Measurements from ENCODE around the gene FAM193B. TPM values are rescaled to one million over a fixed set of nuclear protein-coding genes. Genes with fewer than 3 reads are reported as not detected.

The FAM193B gene
- total RNA-seq, 1 experiment from 2014 or later, result 33.8 TPM

DNA sequence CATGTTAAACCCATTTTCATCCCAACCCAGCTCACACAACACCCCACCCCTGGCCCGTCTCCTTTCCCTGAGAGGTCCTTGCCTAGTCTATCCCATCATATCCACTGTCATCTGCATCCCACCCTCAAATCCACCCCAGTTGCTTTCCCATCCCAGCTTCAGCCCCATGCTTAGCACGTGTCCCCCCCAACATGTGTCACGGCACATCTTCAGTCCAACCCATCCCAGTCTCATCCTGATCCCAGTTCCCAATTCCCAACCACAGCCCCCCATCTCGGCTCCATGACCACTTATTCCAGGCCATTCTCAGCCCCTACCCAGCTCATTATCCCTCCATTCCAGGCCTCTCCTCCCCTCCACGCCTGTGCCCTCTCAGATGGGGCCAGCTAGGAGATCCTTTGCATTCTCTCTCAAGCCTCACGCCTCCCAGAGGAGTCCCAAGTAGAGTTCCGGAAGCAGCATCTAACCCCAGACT, 80.3 kb downstream of the FAM193B start:
- Histone ChIP-seq H3K27me3 (no peaks in the 10 kb centered on the region), H3K9me3 (replicated peaks) (no peaks in the 10 kb centered on the region), H3K36me3 (peaks cover 33% of the 10 kb centered on the region), H3K27ac (no peak overlapping the region), H3K4me3 (no peak overlapping the region), H3K4me1 (peaks cover 31% of the 10 kb centered on the region)
- DNase-seq, result no peak

DNA sequence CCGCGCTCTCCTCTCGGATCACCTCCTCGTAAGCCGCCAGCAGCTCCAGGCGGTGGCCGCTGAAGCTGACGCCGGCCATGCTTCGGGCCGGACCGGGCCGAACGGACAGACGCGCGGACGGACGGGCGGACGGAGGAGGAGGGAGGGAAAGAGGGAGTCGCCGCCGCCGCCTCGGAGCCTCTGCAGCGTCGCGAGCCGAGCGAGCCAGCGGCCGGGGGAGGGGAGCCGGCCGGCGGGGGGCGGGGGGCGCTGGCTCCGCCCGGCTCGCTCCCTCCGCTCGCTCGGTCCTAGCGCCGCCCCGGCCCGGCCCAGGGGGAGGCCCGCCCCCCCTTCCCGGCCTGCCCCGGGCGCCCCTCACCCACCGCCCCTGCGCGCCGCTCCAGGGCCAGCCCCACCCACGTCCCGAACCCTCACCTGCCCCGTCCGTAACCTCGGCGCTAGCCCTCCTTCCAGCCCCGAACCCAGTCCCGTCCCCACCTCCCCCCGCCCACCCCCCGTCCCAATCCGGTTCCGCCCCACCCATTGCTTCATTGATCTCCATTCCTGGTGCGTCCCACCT, 80.8 kb downstream of the FAM193B start, which contains the start of gene DBN1:
Gene DBN1, minus strand, starts transcription at position 192 of the 559 bp plus-strand sequence. Its CDS starts 113 bp downstream, at position 79.
- H3K27me3 ChIP-seq, result no peaks in the 10 kb centered on the region
- peak; percentile 56 to 79 for DNase-seq
- H3K36me3 ChIP-seq, result peaks cover 39% of the 10 kb centered on the region
- peaks cover 31% of the 10 kb centered on the region for H3K4me1 ChIP-seq
- H3K9me3 ChIP-seq (replicated peaks), result no peaks in the 10 kb centered on the region
- peak within 1 kb of the TSS; percentile 90 for H3K4me3 ChIP-seq
- peak within 1 kb of the TSS; percentile 94 for H3K27ac ChIP-seq

DNA sequence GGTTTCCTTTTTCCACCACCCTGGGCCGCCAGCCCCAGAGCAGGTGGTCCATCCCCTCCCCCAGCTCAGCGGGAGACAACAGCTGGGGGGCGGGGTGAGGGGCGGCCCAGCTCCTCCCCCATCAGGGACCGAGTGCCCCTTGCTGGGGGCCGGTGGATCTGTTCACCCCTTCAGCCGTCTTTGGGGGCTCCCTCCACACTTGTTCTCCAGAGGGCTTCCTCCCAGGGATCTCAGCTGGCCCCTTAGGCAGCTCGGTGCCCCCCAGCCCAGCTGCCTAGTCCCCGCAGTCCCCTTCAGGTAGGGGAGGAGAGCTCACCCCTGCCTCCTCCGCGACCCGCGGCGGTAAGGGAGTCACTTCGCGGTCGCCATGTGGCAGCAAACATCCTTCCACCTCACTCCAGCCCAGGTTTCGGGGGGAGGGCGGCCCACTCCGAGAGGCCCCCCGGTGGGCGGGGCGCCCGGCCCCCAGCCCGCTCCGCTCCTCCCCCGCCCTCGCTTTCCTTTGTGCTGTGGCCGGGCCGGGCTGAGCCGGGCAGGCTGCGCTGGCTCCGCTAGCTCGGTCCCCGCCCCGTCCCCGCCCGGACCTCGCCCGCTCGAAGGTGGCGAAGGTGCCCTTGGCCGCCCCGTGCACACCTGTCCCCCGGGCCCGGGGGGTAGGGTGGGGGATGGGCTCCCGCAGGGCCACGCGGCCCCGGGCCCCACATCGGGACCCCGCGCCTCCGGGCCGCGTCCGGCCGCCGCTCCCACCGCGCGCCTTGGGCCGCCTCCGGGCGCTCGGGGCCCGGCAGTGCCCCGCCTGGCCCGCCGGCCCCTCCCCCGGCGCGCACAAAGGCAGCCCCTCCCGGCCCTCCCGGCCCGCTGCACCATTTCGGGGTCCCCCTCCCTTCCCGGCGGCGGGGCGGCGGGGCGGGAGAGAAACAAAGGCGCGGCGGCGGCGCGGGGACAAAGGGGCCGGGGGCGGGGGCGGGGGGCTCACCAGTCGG, 81.6 kb downstream of the FAM193B start:
- H3K4me3 ChIP-seq, result peak overlapping the region; percentile 90
- peak; percentile 86 to 90 for DNase-seq
- peaks cover 31% of the 10 kb centered on the region for H3K4me1 ChIP-seq
- H3K9me3 ChIP-seq (replicated peaks), result no peaks in the 10 kb centered on the region
- H3K27me3 ChIP-seq, result no peaks in the 10 kb centered on the region
- H3K36me3 ChIP-seq, result peaks cover 45% of the 10 kb centered on the region
- H3K27ac ChIP-seq, result peak overlapping the region; percentile 94

DNA sequence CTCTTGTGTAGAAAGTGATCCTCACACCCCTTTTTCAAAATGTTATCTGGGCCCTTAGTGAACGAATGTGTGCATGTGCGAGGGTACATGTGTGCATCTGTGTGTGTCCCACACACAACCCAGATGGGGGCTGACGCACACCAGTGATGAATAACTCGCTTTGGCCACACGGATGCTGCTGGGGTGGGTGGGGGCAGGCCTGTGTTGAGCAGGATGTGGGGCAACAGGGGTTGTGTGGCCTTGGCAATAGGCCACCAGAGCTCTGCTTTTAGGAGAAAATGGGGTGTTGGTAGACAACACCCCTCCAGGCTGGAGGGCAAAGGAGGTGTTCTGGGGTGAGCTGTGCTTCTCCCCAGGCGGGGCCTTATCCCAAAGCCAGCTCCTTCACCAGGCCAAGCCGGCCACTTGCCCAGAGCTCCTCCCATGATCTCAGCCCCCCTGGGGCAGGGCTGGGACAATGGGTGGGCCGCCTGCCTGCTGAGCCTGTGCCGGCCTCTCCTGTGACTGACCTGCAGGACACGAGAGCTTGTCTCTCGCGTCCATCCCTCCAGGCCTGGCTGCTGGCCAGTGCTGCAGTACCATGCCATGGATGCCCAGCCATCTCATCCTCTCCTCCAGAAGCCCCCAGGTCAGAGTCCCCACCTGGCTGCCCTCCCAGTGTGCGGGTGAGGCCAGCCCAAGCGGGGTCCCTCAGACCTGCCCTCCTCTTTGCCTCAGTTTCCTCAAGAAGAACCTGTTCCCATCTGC, 82.6 kb downstream of the FAM193B start:
- Histone ChIP-seq H3K27ac (peak overlapping the region; percentile 94), H3K4me1 (peaks cover 31% of the 10 kb centered on the region), H3K27me3 (no peaks in the 10 kb centered on the region), H3K36me3 (peaks cover 54% of the 10 kb centered on the region), H3K4me3 (peak overlapping the region; percentile 90), H3K9me3 (replicated peaks) (no peaks in the 10 kb centered on the region)
- DNase-seq, result peak in 1 of 2 experiments; percentile 58

DNA sequence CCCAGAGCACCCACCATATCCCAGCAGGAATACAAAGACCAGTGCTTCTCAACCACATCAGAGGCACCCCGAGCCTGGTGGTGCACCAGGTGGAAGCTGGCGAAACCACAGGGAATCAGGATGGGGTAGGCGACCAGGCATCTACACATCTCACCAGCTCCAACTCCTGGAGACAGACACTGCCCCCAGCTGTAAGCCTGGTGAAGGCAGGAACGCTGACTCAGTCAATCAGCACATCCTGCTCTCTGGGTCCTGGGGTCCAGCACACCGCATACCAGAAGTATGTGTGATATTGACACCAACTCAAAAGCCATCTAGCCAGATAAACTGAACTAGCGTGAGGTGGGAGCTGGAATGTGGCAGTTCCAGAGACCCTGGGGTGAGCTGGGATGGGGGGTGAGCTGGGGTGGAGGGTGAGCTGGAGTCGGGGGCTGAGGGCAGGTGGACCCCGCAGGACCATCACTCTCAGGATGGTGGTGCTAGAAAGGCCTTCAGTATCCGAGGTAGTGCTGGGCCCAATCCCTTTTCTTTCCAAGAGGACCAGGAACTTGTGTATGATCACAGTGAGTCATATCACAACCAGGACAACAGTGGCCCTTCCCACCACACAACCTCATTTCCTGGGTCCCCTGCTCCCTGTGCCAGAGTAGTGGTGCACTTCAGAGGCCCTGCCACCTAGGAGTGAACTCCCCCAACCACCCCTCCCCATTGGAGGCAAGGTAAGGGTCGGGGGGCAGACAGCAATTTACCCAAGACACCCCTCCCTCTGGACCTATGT, 83.4 kb downstream of the FAM193B start:
- Histone ChIP-seq H3K27me3 (no peaks in the 10 kb centered on the region), H3K4me3 (no peak overlapping the region), H3K4me1 (peaks cover 31% of the 10 kb centered on the region), H3K27ac (peak overlapping the region; percentile 51), H3K36me3 (peaks cover 62% of the 10 kb centered on the region), H3K9me3 (replicated peaks) (no peaks in the 10 kb centered on the region)
- no peak for DNase-seq

Other genes starting within 250 kb of the FAM193B start
- 36.6 and 37.6 TPM in 2 replicates for gene MXD3, start 242.7 kb downstream of the FAM193B start, total RNA-seq (2014; rRNA removed; shearing (Covaris generic))
- gene LMAN2, start 202.9 kb downstream of the FAM193B start, total RNA-seq (2014; rRNA removed; shearing (Covaris generic)), result 144 and 156 TPM in 2 replicates
- gene RGS14, start 196.6 kb downstream of the FAM193B start, total RNA-seq (2014; rRNA removed; shearing (Covaris generic)), result 4.0 and 4.8 TPM in 2 replicates
- not detected in 2 replicates for gene SLC34A1, start 170.1 kb downstream of the FAM193B start, total RNA-seq (2014; rRNA removed; shearing (Covaris generic))
- gene PFN3, start 153.9 kb downstream of the FAM193B start, total RNA-seq (2014; rRNA removed; shearing (Covaris generic)), result not detected in 2 replicates
- gene F12, start 145.0 kb downstream of the FAM193B start, total RNA-seq (2014; rRNA removed; shearing (Covaris generic)), result 5.9 and 6.5 TPM in 2 replicates
- gene GRK6, start 127.9 kb downstream of the FAM193B start, total RNA-seq (2014; rRNA removed; shearing (Covaris generic)), result 45.1 and 48.4 TPM in 2 replicates
- 6.4 TPM in 2 replicates for gene PRR7, start 107.7 kb downstream of the FAM193B start, total RNA-seq (2014; rRNA removed; shearing (Covaris generic))
- gene DBN1, start 80.9 kb downstream of the FAM193B start, total RNA-seq (2014; rRNA removed; shearing (Covaris generic)), result 239 and 265 TPM in 2 replicates
- gene PDLIM7, start 57.0 kb downstream of the FAM193B start, total RNA-seq (2014; rRNA removed; shearing (Covaris generic)), result 58.4 and 68.5 TPM in 2 replicates
- gene DOK3, start 44.7 kb downstream of the FAM193B start, total RNA-seq (2014; rRNA removed; shearing (Covaris generic)), result 3.0 and 6.2 TPM in 2 replicates
- 68.5 and 76.8 TPM in 2 replicates for gene DDX41, start 37.6 kb downstream of the FAM193B start, total RNA-seq (2014; rRNA removed; shearing (Covaris generic))
- 70.9 and 76.2 TPM in 2 replicates for gene TMED9, start 37.6 kb upstream of the FAM193B start, total RNA-seq (2014; rRNA removed; shearing (Covaris generic))
- 17.4 and 22.3 TPM in 2 replicates for gene B4GALT7, start 45.6 kb upstream of the FAM193B start, total RNA-seq (2014; rRNA removed; shearing (Covaris generic))
- 0.41 and 0.83 TPM in 2 replicates for gene FAM153A, start 228.3 kb upstream of the FAM193B start, total RNA-seq (2014; rRNA removed; shearing (Covaris generic))

Data from SJCRH30 (cell line).